GM20000 (cell line): ENCODE measurements around the gene COMTD1.

Source experiments
- DNase-seq: peaks from one replicate; pipeline ENCODE4 v3.0.0; 2012; ENCODE audit warnings: low spot score
- CTCF ChIP-seq: IDR thresholded peaks from 2 replicates; pipeline ENCODE4 v1.5.1; 2012; ENCODE audit warnings: mild to moderate bottlenecking, control low read depth; ENCODE audit errors: extremely low read depth, missing control alignments

Gene COMTD1

GRCh38 chr10:75272896-75273295, 37.1 kb upstream of the COMTD1 start:
- TF ChIP-seq CTCF = no peak
- DNase-seq = no peak

GRCh38 chr10:75272094-75272493, 36.3 kb upstream of the COMTD1 start:
- TF ChIP-seq CTCF = no peak
- no peak for DNase-seq

- DNase-seq = no peak
- TF ChIP-seq CTCF = no peak
Observed at GRCh38 chr10:75269605-75270004, 33.8 kb upstream of the COMTD1 start.

GRCh38 chr10:75266945-75267344, 31.2 kb upstream of the COMTD1 start:
- no peak for TF ChIP-seq CTCF
- DNase-seq = no peak

GRCh38 chr10:75265856-75266255, 30.1 kb upstream of the COMTD1 start:
- no peak for TF ChIP-seq CTCF
- DNase-seq = no peak

GRCh38 chr10:75263806-75264205, 28.0 kb upstream of the COMTD1 start:
- TF ChIP-seq CTCF = no peak
- DNase-seq = no peak

- no peak for TF ChIP-seq CTCF
- DNase-seq = no peak
Observed at GRCh38 chr10:75261813-75262705, 26.3 kb upstream of the COMTD1 start.
